Measurements from ENCODE around the gene NPTX1. TPM values are rescaled to one million over a fixed set of nuclear protein-coding genes. Genes with fewer than 3 reads are reported as not detected.

Gene NPTX1
- total and polyA plus RNA-seq, 2 of the 13 experiments (the other 11 are each of a cell fraction or from before 2014, with no cell fraction given) = 0.01 TPM; not detected in 1

DNA sequence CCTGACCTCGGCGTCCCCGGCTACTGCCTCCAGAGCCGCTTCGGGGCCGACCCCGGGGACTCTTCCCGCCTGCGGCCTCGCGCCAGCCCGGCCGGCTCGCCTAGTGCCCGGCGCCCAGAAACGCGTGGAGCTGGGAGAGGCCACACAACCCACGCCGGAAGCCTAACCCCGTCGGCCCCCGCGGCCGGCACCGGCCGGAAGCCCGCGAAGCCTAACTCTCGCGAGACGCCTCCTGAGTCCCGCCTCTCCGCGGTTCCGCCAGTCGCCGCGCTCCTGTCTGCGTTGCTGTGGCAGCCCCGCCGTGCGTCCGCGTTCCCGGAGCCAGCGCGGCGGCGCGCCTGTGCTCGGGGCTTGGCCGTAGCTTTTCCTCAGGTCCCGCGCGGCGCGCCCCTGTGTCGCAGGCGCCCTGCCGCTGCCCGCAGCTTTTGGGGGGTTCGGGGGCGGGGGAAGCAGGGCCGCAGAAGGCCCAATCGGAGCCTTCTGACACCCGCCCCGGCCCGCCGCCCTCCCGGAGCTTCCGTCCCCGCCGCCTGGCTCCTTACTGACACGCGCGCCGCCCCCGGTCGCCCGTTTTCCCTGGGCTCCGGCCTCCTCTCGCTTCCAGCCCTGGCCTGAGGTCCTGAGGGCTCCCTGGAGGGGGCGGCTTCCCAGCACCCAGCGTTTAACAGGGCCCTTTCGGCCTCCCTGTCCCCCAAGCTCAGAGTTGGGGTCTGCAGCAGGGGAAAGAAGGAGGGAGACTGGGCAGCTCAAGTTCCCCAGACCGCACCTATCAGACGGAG lies 21.7 kb downstream of the NPTX1 start (continued):
- TF ChIP-seq, protein P1, sequence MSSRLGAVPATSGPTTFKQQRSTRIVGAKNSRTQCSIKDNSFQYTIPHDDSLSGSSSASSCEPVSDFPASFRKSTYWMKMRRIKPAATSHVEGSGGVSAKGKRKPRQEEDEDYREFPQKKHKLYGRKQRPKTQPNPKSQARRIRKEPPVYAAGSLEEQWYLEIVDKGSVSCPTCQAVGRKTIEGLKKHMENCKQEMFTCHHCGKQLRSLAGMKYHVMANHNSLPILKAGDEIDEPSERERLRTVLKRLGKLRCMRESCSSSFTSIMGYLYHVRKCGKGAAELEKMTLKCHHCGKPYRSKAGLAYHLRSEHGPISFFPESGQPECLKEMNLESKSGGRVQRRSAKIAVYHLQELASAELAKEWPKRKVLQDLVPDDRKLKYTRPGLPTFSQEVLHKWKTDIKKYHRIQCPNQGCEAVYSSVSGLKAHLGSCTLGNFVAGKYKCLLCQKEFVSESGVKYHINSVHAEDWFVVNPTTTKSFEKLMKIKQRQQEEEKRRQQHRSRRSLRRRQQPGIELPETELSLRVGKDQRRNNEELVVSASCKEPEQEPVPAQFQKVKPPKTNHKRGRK (CRISPR knock-in tag; IDR thresholded peaks at IDR 0.05) = no peak
- peak; percentile 89; the same call in 1 of the 2 replicates for TF ChIP-seq PAWR (CRISPR knock-in tag; IDR thresholded peaks at IDR 0.05; ENCODE audit: borderline replicate concordance)
- no peak for TF ChIP-seq POLR2AphosphoS2 (IDR thresholded peaks at IDR 0.05; ENCODE audit: low read depth, low read length)
- no peak; the same call in 1 of the 2 replicates for TF ChIP-seq ZNF230 (CRISPR knock-in tag; IDR thresholded peaks at IDR 0.05)
- TF ChIP-seq KLF11 (CRISPR knock-in tag; IDR thresholded peaks at IDR 0.05) = no peak
- TF ChIP-seq, protein P2, sequence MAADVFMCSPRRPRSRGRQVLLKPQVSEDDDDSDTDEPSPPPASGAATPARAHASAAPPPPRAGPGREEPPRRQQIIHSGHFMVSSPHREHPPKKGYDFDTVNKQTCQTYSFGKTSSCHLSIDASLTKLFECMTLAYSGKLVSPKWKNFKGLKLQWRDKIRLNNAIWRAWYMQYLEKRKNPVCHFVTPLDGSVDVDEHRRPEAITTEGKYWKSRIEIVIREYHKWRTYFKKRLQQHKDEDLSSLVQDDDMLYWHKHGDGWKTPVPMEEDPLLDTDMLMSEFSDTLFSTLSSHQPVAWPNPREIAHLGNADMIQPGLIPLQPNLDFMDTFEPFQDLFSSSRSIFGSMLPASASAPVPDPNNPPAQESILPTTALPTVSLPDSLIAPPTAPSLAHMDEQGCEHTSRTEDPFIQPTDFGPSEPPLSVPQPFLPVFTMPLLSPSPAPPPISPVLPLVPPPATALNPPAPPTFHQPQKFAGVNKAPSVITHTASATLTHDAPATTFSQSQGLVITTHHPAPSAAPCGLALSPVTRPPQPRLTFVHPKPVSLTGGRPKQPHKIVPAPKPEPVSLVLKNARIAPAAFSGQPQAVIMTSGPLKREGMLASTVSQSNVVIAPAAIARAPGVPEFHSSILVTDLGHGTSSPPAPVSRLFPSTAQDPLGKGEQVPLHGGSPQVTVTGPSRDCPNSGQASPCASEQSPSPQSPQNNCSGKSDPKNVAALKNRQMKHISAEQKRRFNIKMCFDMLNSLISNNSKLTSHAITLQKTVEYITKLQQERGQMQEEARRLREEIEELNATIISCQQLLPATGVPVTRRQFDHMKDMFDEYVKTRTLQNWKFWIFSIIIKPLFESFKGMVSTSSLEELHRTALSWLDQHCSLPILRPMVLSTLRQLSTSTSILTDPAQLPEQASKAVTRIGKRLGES (CRISPR knock-in tag; IDR thresholded peaks at IDR 0.05; ENCODE audit: borderline replicate concordance) = no peak; the same call in 1 of the 2 replicates
- TF ChIP-seq ZNF484 (CRISPR knock-in tag; IDR thresholded peaks at IDR 0.05; ENCODE audit: borderline replicate concordance, low read depth) = peak; percentile 89; the same call in 1 of the 2 replicates
- peak; percentile 91 for TF ChIP-seq MED8 (CRISPR knock-in tag; IDR thresholded peaks at IDR 0.05; ENCODE audit: insufficient replicate concordance)
- no peak; the same call in 1 of the 2 replicates for TF ChIP-seq ZNF841 (CRISPR knock-in tag; IDR thresholded peaks at IDR 0.05; ENCODE audit: borderline replicate concordance)
- peak; percentile 29; the same call in 1 of the 2 replicates for TF ChIP-seq ZNF101 (CRISPR knock-in tag; IDR thresholded peaks at IDR 0.05; ENCODE audit: borderline replicate concordance, low read depth)
- TF ChIP-seq ZNF335 (CRISPR knock-in tag; IDR thresholded peaks at IDR 0.05) = 0 out of 2 replicates have a peak, but pooled peaks have one; percentile 27
- TF ChIP-seq TERF1 (CRISPR knock-in tag; IDR thresholded peaks at IDR 0.05) = peak; percentile 80; the same call in 1 of the 2 replicates
- peak; percentile 86; the same call in 1 of the 2 replicates for TF ChIP-seq YEATS4 (CRISPR knock-in tag; IDR thresholded peaks at IDR 0.05; ENCODE audit: borderline replicate concordance)
- TF ChIP-seq WIZ (CRISPR knock-in tag; IDR thresholded peaks at IDR 0.05) = peak; percentile 71
- TF ChIP-seq ZNF207 (IDR thresholded peaks at IDR 0.05; ENCODE audit: borderline replicate concordance) = no peak
- no peak for TF ChIP-seq PRPF4 (IDR thresholded peaks at IDR 0.05; ENCODE audit: low read depth, low read length, poor library complexity, severe bottlenecking)
- peak; percentile 65; the same call in 1 of the 2 replicates for TF ChIP-seq ZNF816 (CRISPR knock-in tag; IDR thresholded peaks at IDR 0.05; ENCODE audit: borderline replicate concordance)
- TF ChIP-seq, protein P3, sequence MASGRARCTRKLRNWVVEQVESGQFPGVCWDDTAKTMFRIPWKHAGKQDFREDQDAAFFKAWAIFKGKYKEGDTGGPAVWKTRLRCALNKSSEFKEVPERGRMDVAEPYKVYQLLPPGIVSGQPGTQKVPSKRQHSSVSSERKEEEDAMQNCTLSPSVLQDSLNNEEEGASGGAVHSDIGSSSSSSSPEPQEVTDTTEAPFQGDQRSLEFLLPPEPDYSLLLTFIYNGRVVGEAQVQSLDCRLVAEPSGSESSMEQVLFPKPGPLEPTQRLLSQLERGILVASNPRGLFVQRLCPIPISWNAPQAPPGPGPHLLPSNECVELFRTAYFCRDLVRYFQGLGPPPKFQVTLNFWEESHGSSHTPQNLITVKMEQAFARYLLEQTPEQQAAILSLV (CRISPR knock-in tag; IDR thresholded peaks at IDR 0.05; ENCODE audit: borderline replicate concordance) = peak; percentile 91
- TF ChIP-seq THYN1 (CRISPR knock-in tag; IDR thresholded peaks at IDR 0.05; ENCODE audit: borderline replicate concordance, low read depth) = 0 out of 2 replicates have a peak, but pooled peaks have one; percentile 13
- TF ChIP-seq ZNF605 (CRISPR knock-in tag; IDR thresholded peaks at IDR 0.05) = peak; percentile 99
- TF ChIP-seq ZFYVE20 (CRISPR knock-in tag; IDR thresholded peaks at IDR 0.05; ENCODE audit: borderline replicate concordance, low read depth) = peak; percentile 91; the same call in 1 of the 2 replicates
- TF ChIP-seq FOXK2 (IDR thresholded peaks at IDR 0.05) = no peak
